Endothelial cell of umbilical vein (primary cell): ENCODE measurements around the gene C1QTNF5. TPM values are rescaled to one million over a fixed set of nuclear protein-coding genes. Genes with fewer than 3 reads are reported as not detected.

Experiments used
- BruUV-seq: library from RNA; stranded (reverse); fragments of 400-500 nt; replicated peaks from 2 replicates; lab custom pipeline; 2021; lab: Mats Ljungman, UMichigan
- CTCF ChIA-PET: fragments of 300-600, 350-600 bp; sonication (Branson Sonifier 250); formaldehyde crosslinking; loops from one replicate; lab custom pipeline; 2021; ENCODE audit warnings: antibody characterized with exemption, inconsistent platforms; lab: Charles Lee
- POLR2A ChIA-PET: fragments of 300-600, 350-600 bp; sonication (Branson Sonifier 250); formaldehyde crosslinking; loops from one replicate; lab custom pipeline; 2021; ENCODE audit warnings: antibody characterized with exemption, inconsistent platforms; lab: Charles Lee
- DNase-seq: peaks from one replicate; pipeline ENCODE4 v3.0.0-alpha.2; 2011; ENCODE audit warnings: low read depth, low spot score
- FAIRE-seq: peaks from 2 replicates; lab custom pipeline; 2011; peaks lifted over from hg19 to GRCh38; lab: Jason Lieb, UNC
- H2AFZ ChIP-seq: 2 replicates; pipeline ENCODE4 v1.6.0; 2012; ENCODE audit warnings: low read depth, low read length, control low read depth, inconsistent platforms
- H3K27ac ChIP-seq: 2 replicates; pipeline ENCODE4 v1.5.1; 2011; ENCODE audit warnings: low read depth, mild to moderate bottlenecking, control low read depth, low read length, moderate library complexity; ENCODE audit not compliant: insufficient read depth
- H3K27me3 ChIP-seq, 2 experiments: 2 replicates each; pipeline versions ENCODE4 v1.6.0 to v1.6.1; 2011; ENCODE audit warnings: low read length in 2 of 2, mixed read lengths in 1 of 2; ENCODE audit not compliant: control insufficient read depth in 2 of 2, insufficient read depth in 2 of 2
- H3K36me3 ChIP-seq, 2 experiments: 2 replicates in 1 of 2; 3 replicates in 1 of 2; pipeline ENCODE4 v1.5.1; 2011; ENCODE audit warnings: low read length in 2 of 2, mild to moderate bottlenecking in 1 of 2, moderate library complexity in 1 of 2; ENCODE audit not compliant: control insufficient read depth in 2 of 2, insufficient read depth in 2 of 2; ENCODE audit errors: extremely low read depth in 1 of 2
- H3K4me1 ChIP-seq: 3 replicates; pipeline ENCODE4 v1.5.1; 2011; ENCODE audit warnings: mild to moderate bottlenecking, low read length; ENCODE audit not compliant: control insufficient read depth, insufficient read depth; ENCODE audit errors: extremely low read depth
- H3K4me2 ChIP-seq: 2 replicates; pipeline ENCODE4 v1.6.1; 2011; ENCODE audit warnings: low read length, control low read depth, mixed read lengths; ENCODE audit not compliant: insufficient read depth
- H3K4me3 ChIP-seq, 3 experiments: fragments of 200-600 bp in 1 of 3; sonication (generic), shearing (Covaris generic) in 1 of 3; replicated peaks in 1 of 3; 2 replicates each; pipeline ENCODE4 v1.5.1; 2011 to 2016; ENCODE audit warnings: control low read depth in 3 of 3, low read length in 3 of 3, mild to moderate bottlenecking in 2 of 3, inconsistent platforms in 1 of 3, low read depth in 1 of 3, moderate library complexity in 1 of 3; ENCODE audit not compliant: insufficient read depth in 1 of 3
- H3K79me2 ChIP-seq: 2 replicates; pipeline ENCODE4 v1.6.0; 2012; ENCODE audit warnings: low read length, inconsistent platforms; ENCODE audit not compliant: control insufficient read depth, insufficient read depth
- H3K9ac ChIP-seq: replicated peaks from 2 replicates; pipeline ENCODE3; 2011; ENCODE audit warnings: low read length, control low read depth; ENCODE audit not compliant: insufficient read depth; ENCODE audit errors: extremely low read depth
- H3K9me1 ChIP-seq: replicated peaks from 3 replicates; pipeline ENCODE4 v1.6.0; 2011; ENCODE audit warnings: mild to moderate bottlenecking, low read length; ENCODE audit not compliant: control insufficient read depth, insufficient read depth; ENCODE audit errors: extremely low read depth
- H3K9me3 ChIP-seq: replicated peaks from 2 replicates; pipeline ENCODE4 v1.5.1; 2012; ENCODE audit warnings: low read length, inconsistent platforms; ENCODE audit not compliant: control insufficient read depth, insufficient read depth
- H4K20me1 ChIP-seq: replicated peaks from 2 replicates; pipeline ENCODE3; 2011; ENCODE audit warnings: mild to moderate bottlenecking, low read length; ENCODE audit not compliant: control insufficient read depth, insufficient read depth; ENCODE audit errors: extremely low read depth
- CTCF ChIP-seq, 2 donors: IDR thresholded peaks; 1 replicate in 1 of 2; 2 replicates in 1 of 2; pipeline ENCODE4 v1.5.1; 2011; ENCODE audit warnings: low read length in 2 of 2, mild to moderate bottlenecking in 2 of 2, moderate library complexity in 2 of 2, control low read depth in 1 of 2, inconsistent platforms in 1 of 2, low read depth in 1 of 2; ENCODE audit not compliant: insufficient read depth in 1 of 2; ENCODE audit errors: extremely low read depth in 1 of 2
- EZH2 ChIP-seq: IDR thresholded peaks from 2 replicates; pipeline ENCODE4 v1.6.1; 2012; ENCODE audit warnings: borderline replicate concordance, low read depth, mild to moderate bottlenecking, moderate library complexity, low read length, inconsistent platforms; ENCODE audit not compliant: severe bottlenecking
- FOS ChIP-seq: IDR thresholded peaks from 2 replicates; pipeline ENCODE4 v1.6.1; 2011; ENCODE audit warnings: mild to moderate bottlenecking, low read length, moderate library complexity, borderline replicate concordance; ENCODE audit not compliant: insufficient read depth
- GATA2 ChIP-seq: IDR thresholded peaks from 2 replicates; pipeline ENCODE4 v1.7.0; 2011; ENCODE audit warnings: low read depth, mild to moderate bottlenecking, moderate library complexity, mixed read lengths, low read length; ENCODE audit not compliant: insufficient read length, insufficient read depth
- JUN ChIP-seq: IDR thresholded peaks from 2 replicates; pipeline ENCODE4 v1.6.1; 2011; ENCODE audit warnings: borderline replicate concordance, low read depth; ENCODE audit not compliant: insufficient read length, insufficient read depth
- MAX ChIP-seq: IDR thresholded peaks from 2 replicates; pipeline ENCODE4 v1.6.1; 2011; ENCODE audit not compliant: insufficient read depth, insufficient read length
- MYC ChIP-seq: IDR thresholded peaks from one replicate; pipeline ENCODE4 v1.6.1; 2011; ENCODE audit warnings: mild to moderate bottlenecking, low read depth, low read length
- POLR2A ChIP-seq: IDR thresholded peaks from 2 replicates; pipeline ENCODE4 v1.6.1; 2012; ENCODE audit warnings: low read depth, mild to moderate bottlenecking, control low read depth, low read length
- POLR2AphosphoS5 ChIP-seq: IDR thresholded peaks from 2 replicates; pipeline ENCODE4 v1.6.1; 2012; ENCODE audit warnings: low read depth, mild to moderate bottlenecking, control low read depth, low read length, moderate library complexity; ENCODE audit not compliant: insufficient read depth
- dilution Hi-C: fragments of 300-500 bp; cut with MboI; formaldehyde crosslinking; loops from one replicate; pipeline ENCODE4 v1.15.0; 2019; ENCODE audit warnings: low sequenced_read_pairs; ENCODE audit not compliant: extremely low pct_ligation_motif_present
- intact Hi-C: fragments of 100-400 bp; cut with micrococcal nuclease; formaldehyde crosslinking; loops from one replicate; pipeline ENCODE4 v1.10.0; 2022
- polyA plus RNA-seq, 4 experiments: library from polyadenylated mRNA; depleted of rRNA in 3 of 4; stranded (reverse) in 3 of 4; unstranded in 1 of 4; fragments of >200 nt; gene quantifications; 2 replicates each; pipeline versions ENCODE4 v1.2.1 to v1.2.3, GENCODE V29; 2011 to 2012; ENCODE audit warnings: missing spikeins in 1 of 4
- total RNA-seq: library from RNA; stranded (reverse); gene quantifications from 2 replicates; pipeline ENCODE4 v1.2.3, GENCODE V29; 2021

Gene C1QTNF5
- total and polyA plus RNA-seq, 2 donors (not counting 3 experiments of a cell fraction or from before 2014, with no cell fraction given), result 126 to 201 TPM

GRCh38 chr11:119342023-119342300 is 1.3 kb upstream of the C1QTNF5 start:
- Histone ChIP-seq H4K20me1 (no peaks in the 10 kb centered on the region), H2AFZ (no peak overlapping the region), H3K9me3 (no peaks in the 10 kb centered on the region), H3K9me1 (no peaks in the 10 kb centered on the region), H3K4me2 (no peak overlapping the region), H3K4me1 (peaks cover 30% of the 10 kb centered on the region), H3K36me3 (no peaks in the 10 kb centered on the region), H3K79me2 (peaks cover 7% of the 10 kb centered on the region), H3K27me3 (peaks cover 0 to under 1% of the 10 kb centered on the region in 2 experiments), H3K27ac (no peak overlapping the region), H3K4me3 (no peak overlapping the region), H3K9ac (no peak overlapping the region)
- BruUV-seq, result no TSS peak
- intact Hi-C loops (no loop called here), dilution Hi-C loops (no loop called here)
- TF ChIP-seq CTCF (IDR thresholded peaks at IDR 0.05; ENCODE audit: extremely low read depth in 1 of 2, insufficient read depth in 1 of 2, low read depth in 1 of 2, low read length in 2 of 2), result no peak
- DNase-seq (no peak), FAIRE-seq (no peak)
- CTCF ChIA-PET, result interaction anchor here (5.1 to 6.3 kb wide), 3 partner anchors 14 to 30 kb away, joined by 94 to 301 read pairs (median 134); partner anchors contain the start of gene MCAM
- POLR2A ChIA-PET, result no interaction called here

- Histone ChIP-seq H3K9me1 (no peaks in the 10 kb centered on the region), H3K4me3 (peak overlapping the region in 1 of 3 experiments; percentile 1), H2AFZ (peak overlapping the region; percentile 14), H3K79me2 (peaks cover 7% of the 10 kb centered on the region), H3K9me3 (no peaks in the 10 kb centered on the region), H3K27ac (peak overlapping the region; percentile 67), H3K9ac (peak overlapping the region; percentile 75), H4K20me1 (no peaks in the 10 kb centered on the region), H3K4me1 (peaks cover 30% of the 10 kb centered on the region), H3K27me3 (no peaks in the 10 kb centered on the region), H3K4me2 (peak overlapping the region; percentile 12), H3K36me3 (no peaks in the 10 kb centered on the region)
- no TSS peak for BruUV-seq
- DNase-seq, result no peak
- ChIA-PET CTCF (interaction anchor here (0.6 to 6.3 kb wide), 14 partner anchors 9 to 767 kb away, joined by 3 to 301 read pairs (median 12); partner anchors contain the start of genes ABCG4, CBL, MCAM and USP2), POLR2A (interaction anchor here (0.7 to 1.6 kb wide), 5 partner anchors 14 to 294 kb away, joined by 4 to 12 read pairs (median 8); no protein-coding TSS in a partner anchor)
- intact Hi-C loops, result no loop called here
- FAIRE-seq, result no peak
- no peak for TF ChIP-seq POLR2AphosphoS5
- TF ChIP-seq MAX, result no peak
- no peak for TF ChIP-seq POLR2A
- TF ChIP-seq MYC, result no peak
- no peak for TF ChIP-seq GATA2
- no peak for TF ChIP-seq FOS
- TF ChIP-seq CTCF (IDR thresholded peaks at IDR 0.05; ENCODE audit: extremely low read depth in 1 of 2, insufficient read depth in 1 of 2, low read depth in 1 of 2, low read length in 2 of 2), result no peak
- TF ChIP-seq EZH2, result no peak
- TF ChIP-seq JUN, result no peak
- dilution Hi-C loops, result no loop called here
Observed at GRCh38 chr11:119341222-119342022, 739 bp upstream of the C1QTNF5 start.
